Measurements from ENCODE around the gene POTEB2.
"Not testable (repeated sequence)": the region's sequence is repeated elsewhere in the genome, so short reads cannot be mapped to it uniquely, and the experiment has no call there.

POTEB2 gene

DNA sequence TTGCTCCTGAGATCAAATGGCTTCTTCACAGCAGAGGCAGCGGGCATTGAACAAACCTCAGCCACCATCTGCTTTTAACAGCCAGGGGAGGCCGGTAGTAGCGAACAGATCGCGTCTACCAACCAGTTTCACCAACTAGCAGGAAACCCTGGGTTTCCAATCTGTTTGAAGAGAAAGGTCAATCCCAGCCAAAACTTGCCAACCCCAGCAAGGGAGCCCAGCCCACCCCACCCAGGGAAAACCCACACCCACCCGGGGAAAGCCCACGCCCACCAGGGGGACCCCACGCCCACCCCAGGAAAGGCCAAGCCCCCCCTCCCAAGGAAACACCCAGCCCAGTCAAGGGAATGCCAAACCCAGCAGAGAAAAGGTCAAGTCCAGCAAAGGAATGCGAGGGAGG is at the start of gene POTEB2:
Gene POTEB2 (minus strand): TSS at position 101 of the 400 bp plus-strand sequence. CDS start 33 bp downstream, at position 68.
- DNase-seq; in situ Hi-C loops (cut with HindIII; ENCODE audit: low pct_ligation_motif_present, low pct_unique_long_range_greater_than_20kb, low sequenced_read_pairs): not testable (repeated sequence)

DNA sequence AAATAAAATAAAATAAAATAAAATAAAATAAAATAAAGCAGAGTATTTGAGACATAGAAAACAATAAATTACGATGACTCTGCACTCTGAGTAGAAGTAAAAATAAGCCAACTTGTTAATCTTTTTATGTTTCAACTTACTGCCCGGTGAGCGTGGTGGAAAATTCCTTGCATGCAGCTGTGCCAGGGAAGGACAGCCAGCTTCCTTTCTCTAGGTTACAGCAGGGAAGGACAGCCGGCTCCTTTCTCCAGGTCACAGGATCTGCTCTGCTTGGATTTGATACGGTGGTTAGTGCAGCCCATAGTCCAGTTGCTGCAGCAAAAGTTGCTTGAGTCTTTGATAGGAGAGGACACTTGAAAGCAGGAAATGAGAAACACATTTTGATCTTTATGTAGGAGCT is 13.8 kb upstream of the POTEB2 start:
- DNase-seq; in situ Hi-C loops (cut with HindIII; ENCODE audit: low pct_ligation_motif_present, low pct_unique_long_range_greater_than_20kb, low sequenced_read_pairs): not testable (repeated sequence)

DNA sequence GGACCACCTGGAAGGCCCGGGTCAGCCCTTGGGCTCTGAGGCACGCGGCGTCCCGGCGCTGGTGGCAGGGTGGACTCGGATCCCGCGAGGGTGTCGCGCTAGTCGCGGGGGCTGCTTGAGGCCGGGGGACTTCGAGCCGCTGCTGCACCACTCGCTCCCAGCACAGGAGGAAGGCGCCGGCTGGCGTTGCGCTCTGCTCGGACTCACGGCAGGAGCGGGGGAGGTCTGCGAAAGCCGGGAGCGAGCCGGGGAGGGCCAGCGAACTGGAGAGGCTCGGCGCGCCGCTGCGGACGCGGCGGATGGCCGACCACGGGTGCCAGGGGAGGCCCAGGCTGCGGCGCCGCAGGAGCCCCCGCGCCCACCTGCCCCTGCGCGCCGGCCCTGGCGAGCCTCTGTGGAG is 12.3 kb upstream of the POTEB2 start:
- DNase-seq; in situ Hi-C loops (cut with HindIII; ENCODE audit: low pct_ligation_motif_present, low pct_unique_long_range_greater_than_20kb, low sequenced_read_pairs): not testable (repeated sequence)

DNA sequence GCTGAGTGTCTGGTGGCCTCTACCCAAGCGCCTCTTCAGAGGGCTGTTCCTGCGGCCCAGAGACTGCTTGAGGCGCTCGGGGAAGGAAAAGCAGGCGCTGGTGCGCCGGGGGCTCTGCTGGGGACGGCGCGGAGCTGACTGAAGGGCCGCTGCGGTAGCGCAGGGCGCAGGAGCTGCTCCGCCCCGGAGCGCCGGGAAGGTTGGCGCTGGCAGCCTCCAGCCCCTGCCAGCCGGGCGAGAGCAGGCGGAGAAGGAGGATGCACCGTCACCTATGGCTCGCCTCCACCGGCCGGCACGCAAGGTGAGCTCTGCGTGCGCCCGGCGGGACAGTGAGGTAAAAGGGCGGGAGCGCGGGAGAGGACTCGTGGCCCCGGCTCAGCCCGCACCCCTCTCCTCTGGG is 11.7 kb upstream of the POTEB2 start:
- in situ Hi-C loops (cut with HindIII; ENCODE audit: low pct_ligation_motif_present, low pct_unique_long_range_greater_than_20kb, low sequenced_read_pairs); DNase-seq: not testable (repeated sequence)
